ENCODE data around the gene PHACTR1.

GRCh38 chr6:13184547-13184946 is 468.0 kb downstream of the PHACTR1 start:
- TF ChIP-seq LEF1 (IDR thresholded peaks at IDR 0.05; ENCODE audit: borderline replicate concordance) (no peak), CTBP1 (IDR thresholded peaks at IDR 0.05; ENCODE audit: borderline replicate concordance) (no peak), SUZ12 (IDR thresholded peaks at IDR 0.05) (no peak), FOXK2 (IDR thresholded peaks at IDR 0.05) (no peak), L3MBTL2 (conservative IDR thresholded peaks at IDR 0.05) (no peak), TARDBP (IDR thresholded peaks at IDR 0.05) (no peak), NFRKB (IDR thresholded peaks at IDR 0.05) (no peak), FOXA1 (IDR thresholded peaks at IDR 0.05) (no peak), PKNOX1 (IDR thresholded peaks at IDR 0.05) (no peak), SP1 (IDR thresholded peaks at IDR 0.05) (no peak), ELF4 (IDR thresholded peaks at IDR 0.05) (no peak), ARNT (IDR thresholded peaks at IDR 0.05) (no peak), BHLHE40 (IDR thresholded peaks at IDR 0.05; ENCODE audit: borderline replicate concordance) (no peak)
